Astrocyte of the spinal cord (primary cell): ENCODE measurements around the gene UNKL.

ENCODE experiments used
- DNase-seq: peaks from one replicate; pipeline ENCODE4 v3.0.0; 2011; ENCODE audit warnings: low read depth, low spot score
- H3K4me3 ChIP-seq: 2 replicates; pipeline ENCODE4 v1.5.1; 2011; ENCODE audit warnings: low read depth, mild to moderate bottlenecking, low read length, moderate library complexity
- in situ Hi-C: cut with HindIII; loops from 2 replicates; pipeline ENCODE4 v1.10.0; 2017; ENCODE audit warnings: low sequenced_read_pairs
- TF ChIP-seq, protein P1 (sequence below): IDR thresholded peaks from 2 replicates; pipeline ENCODE4 v1.5.1; 2012; ENCODE audit warnings: low read depth, mild to moderate bottlenecking, low read length, inconsistent platforms

The UNKL gene

DNA sequence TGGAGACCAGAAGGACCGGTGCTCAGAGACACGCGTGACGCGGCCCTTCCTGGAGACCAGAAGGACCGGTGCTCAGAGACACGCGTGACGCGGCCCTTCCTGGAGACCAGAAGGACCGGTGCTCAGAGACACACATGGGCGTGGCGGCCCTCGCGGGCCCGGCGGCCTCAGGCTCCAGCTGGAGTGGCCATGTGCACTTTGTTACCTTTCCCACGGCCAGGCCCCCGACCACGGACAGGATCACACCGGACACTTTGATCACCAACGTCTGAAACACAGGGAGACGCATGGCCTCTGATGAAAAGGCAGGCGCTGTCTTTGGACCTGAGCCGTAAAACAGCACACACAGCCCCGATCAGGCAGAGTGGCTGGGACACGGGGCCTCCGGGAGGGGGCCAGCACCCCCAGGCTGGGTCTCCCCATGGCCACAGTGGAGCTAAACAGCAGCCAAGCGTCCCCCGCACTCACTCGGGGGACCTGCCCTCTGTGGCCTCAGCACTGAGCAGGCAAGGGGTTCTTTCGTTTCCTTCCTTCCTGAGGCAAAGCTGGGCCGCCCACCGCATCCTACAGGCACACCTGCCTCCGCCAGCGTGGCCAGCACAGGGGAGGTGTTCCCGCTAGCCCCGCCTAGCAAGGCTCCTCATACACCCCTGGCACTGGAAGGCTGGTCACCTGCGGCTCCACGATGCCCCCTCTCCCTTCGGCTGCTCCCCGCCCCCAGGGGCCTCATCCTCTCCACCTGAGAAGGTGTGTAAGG is 43.2 kb upstream of the UNKL start:
- TF ChIP-seq, protein P1, sequence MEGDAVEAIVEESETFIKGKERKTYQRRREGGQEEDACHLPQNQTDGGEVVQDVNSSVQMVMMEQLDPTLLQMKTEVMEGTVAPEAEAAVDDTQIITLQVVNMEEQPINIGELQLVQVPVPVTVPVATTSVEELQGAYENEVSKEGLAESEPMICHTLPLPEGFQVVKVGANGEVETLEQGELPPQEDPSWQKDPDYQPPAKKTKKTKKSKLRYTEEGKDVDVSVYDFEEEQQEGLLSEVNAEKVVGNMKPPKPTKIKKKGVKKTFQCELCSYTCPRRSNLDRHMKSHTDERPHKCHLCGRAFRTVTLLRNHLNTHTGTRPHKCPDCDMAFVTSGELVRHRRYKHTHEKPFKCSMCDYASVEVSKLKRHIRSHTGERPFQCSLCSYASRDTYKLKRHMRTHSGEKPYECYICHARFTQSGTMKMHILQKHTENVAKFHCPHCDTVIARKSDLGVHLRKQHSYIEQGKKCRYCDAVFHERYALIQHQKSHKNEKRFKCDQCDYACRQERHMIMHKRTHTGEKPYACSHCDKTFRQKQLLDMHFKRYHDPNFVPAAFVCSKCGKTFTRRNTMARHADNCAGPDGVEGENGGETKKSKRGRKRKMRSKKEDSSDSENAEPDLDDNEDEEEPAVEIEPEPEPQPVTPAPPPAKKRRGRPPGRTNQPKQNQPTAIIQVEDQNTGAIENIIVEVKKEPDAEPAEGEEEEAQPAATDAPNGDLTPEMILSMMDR, result no peak
- in situ Hi-C loops, result no loop called here
- no peak overlapping the region for H3K4me3 ChIP-seq
- no peak for DNase-seq

DNA sequence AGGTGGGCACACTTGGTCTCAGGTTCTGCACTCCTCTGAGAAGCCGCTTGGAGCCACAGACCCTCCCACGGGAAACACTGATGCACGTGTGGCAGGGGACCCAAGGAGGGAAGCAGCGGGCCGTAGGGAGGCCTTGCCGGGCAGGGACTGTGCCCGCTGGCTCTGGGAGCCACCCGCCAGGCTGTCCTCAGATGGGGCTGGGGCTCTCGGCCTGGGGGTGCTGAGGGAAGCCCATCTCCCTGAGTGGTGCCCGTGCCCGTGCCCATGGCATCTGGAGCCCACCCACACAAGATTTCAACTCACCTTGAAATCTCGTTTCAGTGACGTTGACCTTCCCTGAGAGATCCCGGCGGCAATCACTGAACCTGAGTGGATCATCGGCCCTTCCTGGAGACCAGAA is 42.4 kb upstream of the UNKL start:
- no peak overlapping the region for H3K4me3 ChIP-seq
- no peak for DNase-seq
- TF ChIP-seq, protein P1, result no peak
- in situ Hi-C loops, result no loop called here

DNA sequence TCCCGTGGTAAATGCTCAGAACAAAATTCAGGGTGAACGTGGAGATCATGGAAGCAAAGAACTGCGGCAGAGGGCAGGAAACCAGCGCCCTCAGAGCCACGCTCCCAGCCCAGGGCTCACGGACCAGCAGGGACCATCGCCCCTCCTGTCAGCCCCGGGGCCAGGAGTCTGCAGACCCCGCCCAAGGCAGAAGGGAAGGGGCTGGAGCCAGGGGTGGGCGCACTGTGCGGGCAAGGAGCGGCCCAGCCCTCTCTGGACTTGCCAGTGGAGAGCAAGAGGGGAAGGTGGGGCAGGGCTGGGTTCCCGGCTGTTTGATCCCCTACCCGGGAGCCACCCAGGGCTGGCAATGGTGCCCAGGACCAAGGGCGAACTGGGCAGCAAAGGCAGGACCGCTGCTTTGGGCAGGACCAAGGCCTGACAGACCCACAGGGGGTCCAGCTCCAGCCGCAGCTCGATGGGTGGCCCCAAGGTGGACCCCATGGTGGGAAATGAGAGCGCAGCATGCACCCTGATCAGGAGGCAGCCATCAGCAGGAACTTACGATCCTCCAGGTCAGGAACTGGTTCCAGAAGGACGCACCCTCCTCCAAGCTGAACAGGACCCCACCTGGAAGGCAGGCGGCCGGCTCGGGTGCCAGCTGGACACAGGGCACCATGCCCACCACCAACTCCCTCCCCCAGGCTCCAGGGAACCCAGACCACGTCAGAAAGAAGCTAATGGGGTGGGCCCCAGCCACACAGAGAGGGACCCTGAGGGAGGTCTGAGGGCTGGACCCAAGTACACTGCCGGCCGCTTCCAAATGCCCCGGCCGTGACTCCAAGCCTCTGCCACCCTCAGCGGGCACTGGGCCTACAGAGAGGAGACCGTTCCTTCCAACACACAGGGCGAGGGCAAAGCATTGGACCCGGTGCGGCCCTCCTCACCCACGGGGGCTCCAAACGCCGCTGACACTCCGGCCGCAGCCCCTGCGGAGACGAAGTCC is 41.0 kb upstream of the UNKL start:
- TF ChIP-seq, protein P1, result no peak
- in situ Hi-C loops, result no loop called here
- no peak for DNase-seq
- no peak overlapping the region for H3K4me3 ChIP-seq

DNA sequence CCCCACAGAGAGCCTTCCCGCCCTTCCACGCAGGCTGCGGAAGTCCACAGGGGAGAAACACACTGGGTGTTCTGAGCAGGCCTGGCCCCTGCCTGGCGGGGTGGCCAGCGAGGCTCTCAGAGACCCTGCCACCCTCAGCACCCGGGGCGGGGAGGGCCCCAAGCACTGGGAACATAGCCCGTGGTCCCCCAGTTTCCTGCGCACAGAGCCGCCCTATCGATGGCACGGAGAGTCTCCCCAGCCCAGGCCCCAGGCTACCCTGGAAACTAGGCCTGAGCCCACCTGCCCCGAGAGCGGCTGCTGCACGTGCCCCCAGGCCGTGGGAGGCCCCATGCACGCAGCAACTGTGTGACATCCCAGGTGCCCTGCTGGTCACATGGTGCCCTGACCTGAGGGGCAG is 40.1 kb upstream of the UNKL start:
- in situ Hi-C loops, result no loop called here
- TF ChIP-seq, protein P1, result no peak
- DNase-seq, result no peak
- no peak overlapping the region for H3K4me3 ChIP-seq

DNA sequence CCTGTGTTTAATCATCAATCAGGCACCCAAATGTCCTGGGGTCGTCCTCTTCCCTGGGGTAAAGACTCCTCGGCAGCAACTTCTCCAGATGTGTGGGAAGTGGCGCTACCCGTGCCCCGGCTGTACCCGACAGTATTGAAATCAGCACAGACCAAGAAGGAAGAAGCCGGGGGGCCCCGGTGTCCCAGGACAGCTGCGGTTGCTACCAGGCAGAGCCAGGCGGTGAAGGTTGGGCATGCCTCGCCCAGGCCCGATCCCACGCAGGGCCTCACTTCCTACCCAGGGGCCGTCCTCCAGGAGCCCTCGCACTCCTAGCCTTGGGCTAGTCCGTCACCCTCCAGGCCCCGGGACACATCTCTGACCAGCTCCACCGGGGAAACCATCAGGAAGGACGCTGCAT is 38.8 kb upstream of the UNKL start:
- DNase-seq, result no peak
- H3K4me3 ChIP-seq, result no peak overlapping the region
- TF ChIP-seq, protein P1, result no peak
- in situ Hi-C loops, result no loop called here

DNA sequence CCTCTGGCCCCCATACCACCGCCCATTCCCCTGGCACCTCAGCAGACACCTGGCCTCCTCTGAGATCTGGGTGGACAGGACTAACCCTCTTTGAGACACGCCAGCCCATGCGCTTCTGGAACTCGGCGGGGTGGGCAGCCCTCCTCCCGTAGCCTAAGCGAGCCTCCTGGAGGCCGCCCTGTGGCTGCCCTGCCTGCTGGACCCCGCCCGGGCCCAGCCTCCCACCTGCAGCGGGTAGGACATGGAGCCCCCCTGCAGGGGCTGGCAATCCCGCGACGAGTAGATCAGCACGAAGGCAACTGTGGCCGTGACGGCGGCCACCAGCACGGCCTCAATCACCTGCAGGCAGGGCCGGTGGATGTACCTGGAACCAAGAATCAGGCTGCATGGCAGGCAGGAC is 38.0 kb upstream of the UNKL start:
- no peak for DNase-seq
- TF ChIP-seq, protein P1, result no peak
- in situ Hi-C loops, result no loop called here

More for the DNA sequence above, 38.0 kb upstream of the UNKL start:
- H3K4me3 ChIP-seq, result no peak overlapping the region
